Activated effector memory CD4-positive, alpha-beta T cell treated with Interleukin-2 at 50 U/mL for 16 hours (primary cell): ENCODE measurements around the gene LMLN.
"Not testable (repeated sequence)": the region's sequence is repeated elsewhere in the genome, so short reads cannot be mapped to it uniquely, and the experiment has no call there.

Experiments
- DNase-seq: peaks from one replicate; pipeline ENCODE4 v3.0.0-alpha.2; 2020

LMLN gene

GRCh38 chr3:197959891-197960693, at the start of gene LMLN:
Gene LMLN, plus strand, starts transcription at chr3:197960217. Its CDS starts 29 bp downstream, at chr3:197960246.
- DNase-seq, result peak; percentile 93

- DNase-seq, result no peak
Observed at GRCh38 chr3:197912741-197913476, 47.1 kb upstream of the LMLN start.

GRCh38 chr3:197913641-197914380, 46.2 kb upstream of the LMLN start:
- no peak for DNase-seq

- not testable (repeated sequence) for DNase-seq
Observed at GRCh38 chr3:197921429-197922275, 38.4 kb upstream of the LMLN start.

GRCh38 chr3:197926418-197926817, 33.6 kb upstream of the LMLN start:
- DNase-seq, result no peak

GRCh38 chr3:197927578-197927977, 32.4 kb upstream of the LMLN start:
- DNase-seq, result not testable (repeated sequence)

- no peak for DNase-seq
Observed at GRCh38 chr3:197936819-197937384, 23.1 kb upstream of the LMLN start.

- no peak for DNase-seq
Observed at GRCh38 chr3:197940745-197941384, 19.2 kb upstream of the LMLN start.

- DNase-seq, result no peak
Observed at GRCh38 chr3:197942956-197943556, 17.0 kb upstream of the LMLN start.

GRCh38 chr3:197949191-197949777, 10.7 kb upstream of the LMLN start:
- no peak for DNase-seq

- DNase-seq, result peak; percentile 76
Observed at GRCh38 chr3:197949778-197950676, 10.0 kb upstream of the LMLN start, which contains the start of gene RPL35A. Gene RPL35A, plus strand, starts transcription at chr3:197950190. Its CDS starts 778 bp downstream, at chr3:197950968.

- no peak for DNase-seq
Observed at GRCh38 chr3:197950677-197951061, 9.3 kb upstream of the LMLN start.

GRCh38 chr3:197951392-197951990, 8.5 kb upstream of the LMLN start:
- no peak for DNase-seq

- no peak for DNase-seq
Observed at GRCh38 chr3:197952440-197952839, 7.6 kb upstream of the LMLN start.

GRCh38 chr3:197953325-197953724, 6.7 kb upstream of the LMLN start:
- DNase-seq, result no peak

GRCh38 chr3:197953881-197954280, 6.1 kb upstream of the LMLN start:
- DNase-seq, result no peak

GRCh38 chr3:197955892-197956477, 4.0 kb upstream of the LMLN start:
- no peak for DNase-seq

- no peak for DNase-seq
Observed at GRCh38 chr3:197956626-197956988, 3.4 kb upstream of the LMLN start.

- DNase-seq, result no peak
Observed at GRCh38 chr3:197957790-197958133, 2.3 kb upstream of the LMLN start.
